Measurements from ENCODE around the gene STAT6.
A peak's percentile ranks its signal among the peaks of the same experiment; 100 is the strongest.
"Not testable (repeated sequence)": the region's sequence is repeated elsewhere in the genome, so short reads cannot be mapped to it uniquely, and the experiment has no call there.

STAT6 gene

GRCh38 chr12:57063991-57064685 lies 47.0 kb downstream of the STAT6 start:
- Histone ChIP-seq H3K4me3 (ENCODE audit: severe bottlenecking) (no peak overlapping the region), H3K4me1 (ENCODE audit: insufficient read depth, poor library complexity, severe bottlenecking) (no peaks in the 10 kb centered on the region), H3K27me3 (ENCODE audit: insufficient read depth, poor library complexity, severe bottlenecking) (no peaks in the 10 kb centered on the region), H3K9me3 (ENCODE audit: severe bottlenecking) (no peaks in the 10 kb centered on the region), H3K27ac (ENCODE audit: poor library complexity, severe bottlenecking) (no peak overlapping the region), H3K36me3 (ENCODE audit: low read depth) (peaks cover 87% of the 10 kb centered on the region)
- DNase-seq (ENCODE audit: low spot score) (no peak), ATAC-seq (ENCODE audit: low read depth) (no peak)
- no peak for TF ChIP-seq CTCF (IDR thresholded peaks at IDR 0.05; ENCODE audit: poor library complexity, severe bottlenecking)

- Histone ChIP-seq H3K36me3 (ENCODE audit: low read depth) (peaks cover 75% of the 10 kb centered on the region), H3K27me3 (ENCODE audit: insufficient read depth, poor library complexity, severe bottlenecking) (no peaks in the 10 kb centered on the region), H3K4me3 (ENCODE audit: severe bottlenecking) (no peak overlapping the region), H3K9me3 (ENCODE audit: severe bottlenecking) (no peaks in the 10 kb centered on the region), H3K27ac (ENCODE audit: poor library complexity, severe bottlenecking) (no peak overlapping the region), H3K4me1 (ENCODE audit: insufficient read depth, poor library complexity, severe bottlenecking) (no peaks in the 10 kb centered on the region)
- DNase-seq (ENCODE audit: low spot score) (no peak), ATAC-seq (ENCODE audit: low read depth) (no peak)
- no peak for TF ChIP-seq CTCF (IDR thresholded peaks at IDR 0.05; ENCODE audit: poor library complexity, severe bottlenecking)
Observed at GRCh38 chr12:57058454-57058853, 52.7 kb downstream of the STAT6 start.

- TF ChIP-seq CTCF (IDR thresholded peaks at IDR 0.05; ENCODE audit: poor library complexity, severe bottlenecking), result no peak
- ATAC-seq (ENCODE audit: low read depth) (peak; percentile 12; the same call in 1 of the 3 replicates), DNase-seq (ENCODE audit: low spot score) (no peak)
- H3K36me3 ChIP-seq (ENCODE audit: low read depth), result peaks cover 63% of the 10 kb centered on the region
- no peak overlapping the region for H3K4me3 ChIP-seq (ENCODE audit: severe bottlenecking)
- no peak overlapping the region for H3K27ac ChIP-seq (ENCODE audit: poor library complexity, severe bottlenecking)
- no peaks in the 10 kb centered on the region for H3K9me3 ChIP-seq (ENCODE audit: severe bottlenecking)
- H3K27me3 ChIP-seq (ENCODE audit: insufficient read depth, poor library complexity, severe bottlenecking), result no peaks in the 10 kb centered on the region
- H3K4me1 ChIP-seq (ENCODE audit: insufficient read depth, poor library complexity, severe bottlenecking), result no peaks in the 10 kb centered on the region
Observed at GRCh38 chr12:57057067-57057751, 54.0 kb downstream of the STAT6 start.

GRCh38 chr12:57055824-57056223 lies 55.3 kb downstream of the STAT6 start:
- no peak overlapping the region for H3K4me3 ChIP-seq (ENCODE audit: severe bottlenecking)
- no peak for TF ChIP-seq CTCF (IDR thresholded peaks at IDR 0.05; ENCODE audit: poor library complexity, severe bottlenecking)
- H3K4me1 ChIP-seq (ENCODE audit: insufficient read depth, poor library complexity, severe bottlenecking), result no peaks in the 10 kb centered on the region
- H3K9me3 ChIP-seq (ENCODE audit: severe bottlenecking), result no peaks in the 10 kb centered on the region
- ATAC-seq (ENCODE audit: low read depth) (no peak), DNase-seq (ENCODE audit: low spot score) (no peak)
- H3K36me3 ChIP-seq (ENCODE audit: low read depth), result peaks cover 50% of the 10 kb centered on the region
- H3K27ac ChIP-seq (ENCODE audit: poor library complexity, severe bottlenecking), result no peak overlapping the region
- H3K27me3 ChIP-seq (ENCODE audit: insufficient read depth, poor library complexity, severe bottlenecking), result no peaks in the 10 kb centered on the region

GRCh38 chr12:57053901-57054300 lies 57.3 kb downstream of the STAT6 start:
- not testable (repeated sequence) for H3K4me3 ChIP-seq (ENCODE audit: severe bottlenecking); H3K27me3 ChIP-seq (ENCODE audit: insufficient read depth, poor library complexity, severe bottlenecking); DNase-seq (ENCODE audit: low spot score); H3K9me3 ChIP-seq (ENCODE audit: severe bottlenecking); H3K27ac ChIP-seq (ENCODE audit: poor library complexity, severe bottlenecking); H3K4me1 ChIP-seq (ENCODE audit: insufficient read depth, poor library complexity, severe bottlenecking); ATAC-seq (ENCODE audit: low read depth)
- H3K36me3 ChIP-seq (ENCODE audit: low read depth), result peaks cover 31% of the 10 kb centered on the region

- H3K4me1 ChIP-seq (ENCODE audit: insufficient read depth, poor library complexity, severe bottlenecking); H3K9me3 ChIP-seq (ENCODE audit: severe bottlenecking); H3K27ac ChIP-seq (ENCODE audit: poor library complexity, severe bottlenecking); H3K4me3 ChIP-seq (ENCODE audit: severe bottlenecking); H3K27me3 ChIP-seq (ENCODE audit: insufficient read depth, poor library complexity, severe bottlenecking); ATAC-seq (ENCODE audit: low read depth); DNase-seq (ENCODE audit: low spot score): not testable (repeated sequence)
- peaks cover 23% of the 10 kb centered on the region for H3K36me3 ChIP-seq (ENCODE audit: low read depth)
Observed at GRCh38 chr12:57053146-57053545, 58.0 kb downstream of the STAT6 start.

All from RWPE2 (cell line).